ENCODE measurements around the gene RTBDN. TPM values are rescaled to one million over a fixed set of nuclear protein-coding genes. Genes with fewer than 3 reads are reported as not detected.

Gene RTBDN
- total and polyA plus RNA-seq, 2 experiments from 2014 or later = 4.1 to 4.6 TPM

DNA sequence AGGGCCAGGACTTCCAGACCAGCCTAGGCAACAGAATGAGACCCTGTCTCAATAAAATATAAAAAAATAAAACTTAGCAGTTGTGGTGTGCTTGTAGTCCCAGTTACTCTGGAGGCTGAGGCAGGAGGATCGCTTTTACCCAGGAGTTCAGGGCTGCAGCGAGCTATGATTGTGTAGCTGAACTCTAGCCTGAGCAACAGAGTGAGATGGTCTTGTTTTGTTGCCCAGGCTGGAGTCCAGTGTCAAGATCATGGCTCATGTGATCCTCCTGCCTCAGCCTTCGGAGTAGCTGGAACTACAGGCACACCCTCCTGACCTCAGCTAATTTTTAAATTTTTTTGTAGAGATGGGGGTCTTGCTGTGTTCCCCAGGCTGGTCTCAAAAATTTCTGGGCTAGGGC, 47.4 kb downstream of the RTBDN start (continued):
- TF ChIP-seq EZH2 (IDR thresholded peaks at IDR 0.05; ENCODE audit: low read depth, unreplicated experiment) (no peak), CREB1 (CRISPR knock-in tag; IDR thresholded peaks at IDR 0.05; ENCODE audit: low read depth) (no peak), NANOG (IDR thresholded peaks at IDR 0.05; ENCODE audit: borderline replicate concordance) (no peak), CTCF (conservative IDR thresholded peaks at IDR 0.05; ENCODE audit: low read depth in 2 of 2) (no peak)

DNA sequence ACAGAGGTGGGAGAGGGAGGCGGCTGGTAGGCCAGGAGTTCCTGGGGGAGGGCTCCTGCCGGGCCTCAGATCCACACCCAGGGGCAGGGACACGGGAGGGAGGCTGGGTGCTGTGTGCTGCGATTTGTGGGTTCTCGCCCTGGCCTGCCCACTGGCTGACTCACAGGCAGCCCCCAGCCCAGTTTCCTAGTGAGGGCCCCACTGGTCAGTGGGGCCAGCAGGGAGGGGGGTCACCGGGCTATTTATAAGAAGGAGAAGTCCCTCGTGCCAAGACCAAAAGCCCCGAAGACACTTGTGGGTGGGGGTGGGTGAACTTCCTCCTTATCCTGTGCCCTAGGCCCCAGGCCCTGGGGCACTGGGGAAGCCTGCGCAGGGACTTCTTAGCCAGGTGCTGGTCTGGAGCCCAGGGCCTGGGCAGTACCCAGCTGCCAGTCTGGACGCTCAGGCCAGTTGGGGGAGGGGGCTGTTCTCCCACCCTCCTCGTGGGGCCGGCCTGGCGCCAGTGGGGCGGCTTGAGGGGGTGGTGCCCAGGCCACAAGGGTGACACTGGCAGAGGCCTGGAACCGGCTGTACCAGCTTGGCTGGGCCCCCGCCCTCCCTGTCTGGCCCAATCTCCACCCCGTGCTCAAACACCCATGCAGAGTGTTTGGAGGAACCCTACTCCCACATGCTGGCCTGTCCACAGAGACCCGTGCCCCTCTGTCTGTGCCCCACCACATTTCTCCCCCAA, 48.1 kb downstream of the RTBDN start:
- Mint-ChIP-seq H3K27me3 (ENCODE audit: insufficient read depth, low read depth, poor library complexity) (peaks cover 24% of the 10 kb centered on the region), H3K36me3 (ENCODE audit: low read depth) (no peaks in the 10 kb centered on the region; the same call in 2 of the 3 replicates), H3K4me3 (no peak overlapping the region), H3K4me1 (peaks cover 27% of the 10 kb centered on the region), H3K9me3 (no peaks in the 10 kb centered on the region), H3K27ac (no peak overlapping the region)
- Histone ChIP-seq H3K79me2 (replicated peaks; ENCODE audit: insufficient read depth) (no peaks in the 10 kb centered on the region), H3K4me1 (ENCODE audit: insufficient read depth) (peaks cover 32% of the 10 kb centered on the region), H3F3A (replicated peaks; ENCODE audit: low read depth) (peaks cover 36% of the 10 kb centered on the region), H2AFZ (no peak overlapping the region), H3K27me3 (ENCODE audit: insufficient read depth) (peaks cover 9% of the 10 kb centered on the region), H4K20me1 (replicated peaks; ENCODE audit: insufficient read depth) (no peaks in the 10 kb centered on the region), H3K36me3 (ENCODE audit: insufficient read depth) (no peaks in the 10 kb centered on the region), H3K9me2 (ENCODE audit: insufficient read depth) (no peaks in the 10 kb centered on the region), H3K4me3 (no peak overlapping the region), H3K27ac (ENCODE audit: low read depth) (no peak overlapping the region), H3K4me2 (no peak overlapping the region)
- ATAC-seq (no peak), DNase-seq (ENCODE audit: low spot score) (no peak)
- TF ChIP-seq STAT1 (IDR thresholded peaks at IDR 0.05; ENCODE audit: unreplicated experiment) = no peak
- TF ChIP-seq EZH2 (IDR thresholded peaks at IDR 0.05; ENCODE audit: low read depth, unreplicated experiment) = no peak

GRCh38 chr19:12785431-12786031, 48.8 kb downstream of the RTBDN start:
- peaks cover 16% of the 10 kb centered on the region for H3K27me3 Mint-ChIP-seq (ENCODE audit: insufficient read depth, low read depth, poor library complexity)
- Histone ChIP-seq H3K4me2 (no peak overlapping the region), H3F3A (replicated peaks; ENCODE audit: low read depth) (peaks cover 29% of the 10 kb centered on the region), H3K4me3 (no peak overlapping the region), H4K20me1 (replicated peaks; ENCODE audit: insufficient read depth) (no peaks in the 10 kb centered on the region), H3K79me2 (replicated peaks; ENCODE audit: insufficient read depth) (no peaks in the 10 kb centered on the region), H2AFZ (no peak overlapping the region), H3K27ac (ENCODE audit: low read depth) (no peak overlapping the region), H3K9me2 (ENCODE audit: insufficient read depth) (no peaks in the 10 kb centered on the region), H3K27me3 (ENCODE audit: insufficient read depth) (peaks cover 1% of the 10 kb centered on the region), H3K4me1 (ENCODE audit: insufficient read depth) (peaks cover 25% of the 10 kb centered on the region), H3K36me3 (ENCODE audit: insufficient read depth) (no peaks in the 10 kb centered on the region)
- no peaks in the 10 kb centered on the region for H3K9me3 Mint-ChIP-seq
- DNase-seq (ENCODE audit: low spot score) (no peak), ATAC-seq (no peak)
- H3K36me3 Mint-ChIP-seq (ENCODE audit: low read depth) = no peaks in the 10 kb centered on the region; the same call in 2 of the 3 replicates
- H3K27ac Mint-ChIP-seq = no peak overlapping the region
- TF ChIP-seq ZNF462 (CRISPR knock-in tag; IDR thresholded peaks at IDR 0.05) = no peak
- peaks cover 22% of the 10 kb centered on the region for H3K4me1 Mint-ChIP-seq
- H3K4me3 Mint-ChIP-seq = no peak overlapping the region

Data from GM23338 (cell line).